MM.1S (cell line): ENCODE measurements around the gene FANCG.

Source experiments
- DNase-seq: peaks from one replicate; pipeline ENCODE4 v3.0.0-alpha.2; 2015
- H2AFZ ChIP-seq: fragments of 300-600 bp; sonication (generic); 2 replicates; pipeline ENCODE4 v1.6.0; 2016; ENCODE audit warnings: antibody characterized with exemption, low read length
- H3F3A ChIP-seq: fragments of 300-600 bp; sonication (generic); 2 replicates; pipeline ENCODE4 v1.6.1; 2016; ENCODE audit warnings: mild to moderate bottlenecking, antibody characterized with exemption, low read length, moderate library complexity, mixed read lengths; ENCODE audit not compliant: insufficient read depth
- H3K27ac ChIP-seq: fragments of 300-600 bp; sonication (generic); 2 replicates; pipeline ENCODE4 v1.5.1; 2016; ENCODE audit warnings: mild to moderate bottlenecking, low read length
- H3K27me3 ChIP-seq: fragments of 300-600 bp; sonication (generic); replicated peaks from 2 replicates; pipeline ENCODE4 v1.6.0; 2016; ENCODE audit warnings: low read length; ENCODE audit not compliant: insufficient read depth
- H3K36me3 ChIP-seq: fragments of 300-600 bp; sonication (generic); replicated peaks from 2 replicates; pipeline ENCODE4 v1.6.1; 2016; ENCODE audit warnings: mild to moderate bottlenecking, low read length, mixed read lengths; ENCODE audit not compliant: insufficient read depth
- H3K4me1 ChIP-seq: fragments of 300-600 bp; sonication (generic); 2 replicates; pipeline ENCODE4 v1.6.1; 2016; ENCODE audit warnings: low read length, mixed read lengths
- H3K4me2 ChIP-seq: fragments of 300-600 bp; sonication (generic); 2 replicates; pipeline ENCODE4 v1.6.0; 2016; ENCODE audit warnings: low read depth, low read length
- H3K4me3 ChIP-seq: fragments of 300-600 bp; sonication (generic); 2 replicates; pipeline ENCODE4 v1.5.1; 2016; ENCODE audit warnings: low read length, mixed read lengths
- H3K79me2 ChIP-seq: fragments of 300-600 bp; sonication (generic); 2 replicates; pipeline ENCODE4 v1.6.1; 2016; ENCODE audit warnings: mixed run types, low read length, mixed read lengths
- H3K9ac ChIP-seq: fragments of 300-600 bp; sonication (generic); 2 replicates; pipeline ENCODE4 v1.6.1; 2016; ENCODE audit warnings: low read length, mixed read lengths
- H3K9me2 ChIP-seq: fragments of 300-600 bp; sonication (generic); replicated peaks from 2 replicates; pipeline ENCODE4 v1.6.1; 2016; ENCODE audit warnings: mild to moderate bottlenecking, low read length, mixed read lengths; ENCODE audit not compliant: insufficient read depth
- H3K9me3 ChIP-seq: fragments of 300-600 bp; sonication (generic); replicated peaks from 2 replicates; pipeline ENCODE4 v1.6.1; 2016; ENCODE audit warnings: mild to moderate bottlenecking, low read length, mixed read lengths; ENCODE audit not compliant: insufficient read depth
- H4K20me1 ChIP-seq: fragments of 300-600 bp; sonication (generic); 2 replicates; pipeline ENCODE4 v1.6.1; 2016; ENCODE audit warnings: mild to moderate bottlenecking, low read length, moderate library complexity, mixed read lengths; ENCODE audit not compliant: insufficient read depth
- EZH2 ChIP-seq: fragments of 300-600 bp; sonication (generic); optimal IDR thresholded peaks from 2 replicates; pipeline ENCODE3; 2017; ENCODE audit warnings: low read depth, mild to moderate bottlenecking, antibody characterized with exemption, low read length, mixed read lengths
- EZH2phosphoT487 ChIP-seq: fragments of 300-600 bp; sonication (generic); IDR thresholded peaks from 2 replicates; pipeline ENCODE4 v1.6.1; 2018; ENCODE audit warnings: antibody characterized with exemption, low read length
- TF ChIP-seq, protein P1 (sequence below): fragments of 300-600 bp; sonication (generic); IDR thresholded peaks from 2 replicates; pipeline ENCODE4 v1.5.1; 2016; ENCODE audit warnings: antibody characterized with exemption, low read length, mixed read lengths

Gene FANCG

DNA sequence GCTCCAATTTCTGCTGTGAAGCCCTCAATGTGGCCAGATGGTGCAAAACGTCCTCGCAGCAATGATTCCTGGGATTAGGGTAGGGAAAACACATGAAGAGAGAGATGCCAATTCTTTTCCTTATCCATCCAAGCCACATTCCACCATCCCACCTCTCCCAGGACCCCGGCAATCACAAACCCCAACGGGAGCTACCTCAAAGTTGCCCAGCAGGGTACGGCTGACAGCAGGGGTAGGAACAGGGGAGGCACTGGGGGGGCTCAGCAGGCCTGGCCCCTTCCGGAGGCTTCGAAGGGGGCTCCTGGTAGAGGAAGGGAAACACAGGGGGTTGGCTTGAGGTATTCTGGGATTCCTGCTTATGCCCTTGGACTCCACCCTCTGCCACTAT, 26.6 kb upstream of the FANCG start:
- no peaks in the 10 kb centered on the region for H4K20me1 ChIP-seq
- no peak overlapping the region for H3K4me2 ChIP-seq
- H3K4me3 ChIP-seq = no peak overlapping the region
- H2AFZ ChIP-seq = no peak overlapping the region
- H3K9ac ChIP-seq = no peak overlapping the region
- TF ChIP-seq EZH2 = no peak
- TF ChIP-seq, protein P1, sequence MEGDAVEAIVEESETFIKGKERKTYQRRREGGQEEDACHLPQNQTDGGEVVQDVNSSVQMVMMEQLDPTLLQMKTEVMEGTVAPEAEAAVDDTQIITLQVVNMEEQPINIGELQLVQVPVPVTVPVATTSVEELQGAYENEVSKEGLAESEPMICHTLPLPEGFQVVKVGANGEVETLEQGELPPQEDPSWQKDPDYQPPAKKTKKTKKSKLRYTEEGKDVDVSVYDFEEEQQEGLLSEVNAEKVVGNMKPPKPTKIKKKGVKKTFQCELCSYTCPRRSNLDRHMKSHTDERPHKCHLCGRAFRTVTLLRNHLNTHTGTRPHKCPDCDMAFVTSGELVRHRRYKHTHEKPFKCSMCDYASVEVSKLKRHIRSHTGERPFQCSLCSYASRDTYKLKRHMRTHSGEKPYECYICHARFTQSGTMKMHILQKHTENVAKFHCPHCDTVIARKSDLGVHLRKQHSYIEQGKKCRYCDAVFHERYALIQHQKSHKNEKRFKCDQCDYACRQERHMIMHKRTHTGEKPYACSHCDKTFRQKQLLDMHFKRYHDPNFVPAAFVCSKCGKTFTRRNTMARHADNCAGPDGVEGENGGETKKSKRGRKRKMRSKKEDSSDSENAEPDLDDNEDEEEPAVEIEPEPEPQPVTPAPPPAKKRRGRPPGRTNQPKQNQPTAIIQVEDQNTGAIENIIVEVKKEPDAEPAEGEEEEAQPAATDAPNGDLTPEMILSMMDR = no peak
- no peak for TF ChIP-seq EZH2phosphoT487
- H3K79me2 ChIP-seq = peaks cover 23% of the 10 kb centered on the region
- H3K9me2 ChIP-seq = no peaks in the 10 kb centered on the region
- H3K9me3 ChIP-seq = no peaks in the 10 kb centered on the region
- peaks cover 18% of the 10 kb centered on the region for H3K4me1 ChIP-seq
- no peak overlapping the region for H3K27ac ChIP-seq
- 0 out of 2 replicates have a peak, but pooled peaks cover 4% of the 10 kb centered on the region for H3K36me3 ChIP-seq
- no peak for DNase-seq
- H3F3A ChIP-seq = peaks cover 6% of the 10 kb centered on the region; the same call in 1 of the 2 replicates
- no peaks in the 10 kb centered on the region for H3K27me3 ChIP-seq

DNA sequence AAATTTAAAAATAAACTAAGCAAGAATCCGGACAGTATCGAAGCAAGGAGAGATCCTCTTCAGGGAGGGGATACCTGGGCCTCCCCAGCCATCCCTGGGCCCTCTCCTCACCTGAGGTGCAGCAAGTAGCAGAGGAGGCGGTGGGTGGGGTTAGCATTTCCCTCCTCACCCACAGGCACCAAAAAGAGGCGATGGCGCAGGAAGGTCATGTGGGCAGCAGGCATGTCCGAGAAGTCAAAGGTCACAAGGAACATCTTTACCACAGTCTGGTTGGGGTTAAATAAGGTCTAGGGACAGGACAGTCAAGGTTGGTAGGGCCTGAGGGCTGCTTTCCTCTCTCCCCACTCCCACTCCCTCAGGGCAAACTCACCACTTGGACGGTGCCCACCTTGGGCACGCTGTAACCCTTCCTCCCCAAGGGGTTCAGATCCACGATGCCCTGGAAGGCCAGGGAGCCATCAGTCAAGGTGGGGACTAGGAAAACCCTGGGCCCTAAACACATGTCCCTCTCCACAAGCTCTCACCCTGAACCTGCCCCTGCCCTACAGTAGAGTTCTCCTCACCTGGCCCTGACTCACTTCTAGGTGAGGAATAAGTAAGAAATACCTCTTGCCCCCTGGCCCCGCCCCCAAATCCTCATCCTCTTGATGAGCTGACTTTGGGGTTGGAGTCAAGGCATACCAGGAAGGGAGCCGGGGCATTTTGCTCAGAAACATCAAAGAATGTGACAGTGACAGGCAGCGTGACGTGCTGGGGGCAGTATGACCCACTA, 26.0 kb upstream of the FANCG start:
- Histone ChIP-seq H3K27ac (no peak overlapping the region), H3K4me1 (peaks cover 14% of the 10 kb centered on the region), H3K36me3 (0 out of 2 replicates have a peak, but pooled peaks cover 4% of the 10 kb centered on the region), H4K20me1 (no peaks in the 10 kb centered on the region), H3K9me2 (no peaks in the 10 kb centered on the region), H3K9me3 (no peaks in the 10 kb centered on the region), H2AFZ (no peak overlapping the region), H3F3A (peaks cover 10% of the 10 kb centered on the region; the same call in 1 of the 2 replicates), H3K9ac (no peak overlapping the region), H3K4me3 (no peak overlapping the region), H3K79me2 (peaks cover 25% of the 10 kb centered on the region), H3K27me3 (no peaks in the 10 kb centered on the region), H3K4me2 (no peak overlapping the region)
- TF ChIP-seq EZH2 = no peak
- no peak for TF ChIP-seq EZH2phosphoT487
- DNase-seq = no peak

DNA sequence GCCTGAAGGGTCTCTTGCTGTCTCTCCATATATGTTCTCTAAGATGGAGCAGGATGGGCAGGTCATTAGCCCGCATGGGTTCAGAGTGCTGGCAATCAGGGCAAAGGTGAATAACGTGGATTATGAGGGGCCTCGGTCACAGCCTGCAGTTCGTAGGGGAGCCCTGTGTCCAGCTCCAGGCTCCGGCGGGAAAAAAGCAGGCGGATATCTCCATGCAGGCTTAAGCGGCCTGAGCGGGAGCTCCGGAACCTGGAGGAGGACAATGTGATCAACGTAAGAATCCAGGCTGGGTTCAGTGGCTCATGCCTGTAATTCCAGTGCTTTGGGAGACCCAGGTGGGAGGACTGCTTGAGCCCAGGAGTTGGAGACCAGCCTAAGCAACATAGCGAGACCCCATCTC, 25.4 kb upstream of the FANCG start:
- Histone ChIP-seq H3K36me3 (0 out of 2 replicates have a peak, but pooled peaks cover 4% of the 10 kb centered on the region), H3K27me3 (no peaks in the 10 kb centered on the region), H3K4me3 (no peak overlapping the region), H2AFZ (no peak overlapping the region), H4K20me1 (no peaks in the 10 kb centered on the region), H3K9me2 (no peaks in the 10 kb centered on the region), H3F3A (peaks cover 10% of the 10 kb centered on the region; the same call in 1 of the 2 replicates), H3K9ac (no peak overlapping the region), H3K4me2 (no peak overlapping the region), H3K4me1 (peaks cover 11% of the 10 kb centered on the region), H3K9me3 (no peaks in the 10 kb centered on the region), H3K27ac (no peak overlapping the region), H3K79me2 (peaks cover 23% of the 10 kb centered on the region)
- TF ChIP-seq EZH2 (no peak), EZH2phosphoT487 (no peak)
- TF ChIP-seq, protein P1 = no peak
- DNase-seq = no peak

DNA sequence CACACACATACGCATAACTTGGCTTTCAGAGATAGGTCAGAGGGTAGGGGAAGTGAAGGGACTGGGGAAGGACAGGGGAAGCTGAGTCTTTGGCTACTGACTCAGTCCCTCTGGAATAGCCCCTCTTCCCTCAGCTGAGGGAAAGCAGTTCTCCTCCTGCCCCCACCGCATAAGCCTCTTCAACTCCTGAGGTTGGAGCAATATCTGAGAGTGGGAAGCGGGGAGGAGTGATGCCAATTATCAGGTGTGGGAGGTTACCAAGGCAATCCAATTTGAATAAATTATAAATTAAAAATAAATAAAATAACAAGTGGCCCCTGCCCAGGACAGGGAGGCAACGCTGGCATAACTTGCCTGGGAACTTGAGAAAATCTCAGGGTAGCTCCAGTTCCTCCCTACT, 24.8 kb upstream of the FANCG start:
- peaks cover 11% of the 10 kb centered on the region for H3K4me1 ChIP-seq
- H3K4me3 ChIP-seq = no peak overlapping the region
- H3K9me3 ChIP-seq = no peaks in the 10 kb centered on the region
- no peaks in the 10 kb centered on the region for H4K20me1 ChIP-seq
- H3F3A ChIP-seq = peaks cover 10% of the 10 kb centered on the region; the same call in 1 of the 2 replicates
- no peak overlapping the region for H3K4me2 ChIP-seq
- H3K27ac ChIP-seq = peak overlapping the region; percentile 83; the same call in 1 of the 2 replicates
- H2AFZ ChIP-seq = no peak overlapping the region
- H3K9ac ChIP-seq = no peak overlapping the region
- H3K79me2 ChIP-seq = peaks cover 23% of the 10 kb centered on the region
- no peak for TF ChIP-seq EZH2
- TF ChIP-seq EZH2phosphoT487 = no peak
- TF ChIP-seq, protein P1 = no peak
- H3K9me2 ChIP-seq = no peaks in the 10 kb centered on the region
- H3K27me3 ChIP-seq = no peaks in the 10 kb centered on the region
- no peak for DNase-seq
- H3K36me3 ChIP-seq = 0 out of 2 replicates have a peak, but pooled peaks cover 4% of the 10 kb centered on the region
